H1 (cell line): Measurements from ENCODE around the gene ARID4A. TPM values are rescaled to one million over a fixed set of nuclear protein-coding genes. Genes with fewer than 3 reads are reported as not detected.

Source experiments
- CTCF ChIA-PET: fragments of 300-600 bp; sonication (Branson Sonifier 250); formaldehyde crosslinking; loops from one replicate; lab custom pipeline; 2021; ENCODE audit not compliant: partially characterized antibody; lab: Charles Lee
- POLR2A ChIA-PET: fragments of 300-600 bp; sonication (Branson Sonifier 250); formaldehyde crosslinking; loops from one replicate; lab custom pipeline; 2021; ENCODE audit warnings: inconsistent platforms; ENCODE audit not compliant: partially characterized antibody; lab: Charles Lee
- DNase-seq, 2 experiments: peaks; one replicate each; pipeline versions ENCODE4 v3.0.0 to v3.0.0-alpha.2; 2010 to 2022; ENCODE audit warnings: low spot score in 2 of 2, low read depth in 1 of 2, mixed read lengths in 1 of 2
- FAIRE-seq: peaks from 2 replicates; lab custom pipeline; 2011; peaks lifted over from hg19 to GRCh38; lab: Jason Lieb, UNC
- H2AFZ ChIP-seq: 2 replicates; pipeline ENCODE4 v1.8.1; 2012; ENCODE audit warnings: low read length, inconsistent platforms
- H2AK5ac ChIP-seq: 2 replicates; pipeline ENCODE4 v1.6.1; 2013; ENCODE audit warnings: low read depth, low read length
- H2BK120ac ChIP-seq: replicated peaks from 2 replicates; pipeline ENCODE3; 2013; ENCODE audit warnings: low read depth, low read length, inconsistent platforms
- H2BK12ac ChIP-seq: 2 replicates; pipeline ENCODE4 v1.6.1; 2013; ENCODE audit warnings: low read depth, low read length
- H2BK15ac ChIP-seq: 2 replicates; pipeline ENCODE4 v1.6.1; 2013; ENCODE audit warnings: low read length
- H2BK20ac ChIP-seq: 2 replicates; pipeline ENCODE4 v1.6.1; 2013; ENCODE audit warnings: low read length
- H2BK5ac ChIP-seq: 2 replicates; pipeline ENCODE4 v1.6.1; 2013; ENCODE audit warnings: low read depth, low read length
- H3K14ac ChIP-seq: 2 replicates; pipeline ENCODE4 v1.6.1; 2013; ENCODE audit warnings: inconsistent platforms; ENCODE audit not compliant: insufficient read length
- H3K18ac ChIP-seq: 2 replicates; pipeline ENCODE4 v1.6.1; 2013; ENCODE audit warnings: low read length; ENCODE audit errors: extremely low read depth
- H3K23ac ChIP-seq: 2 replicates; pipeline ENCODE4 v1.6.1; 2013; ENCODE audit warnings: inconsistent platforms; ENCODE audit not compliant: insufficient read length
- H3K23me2 ChIP-seq: 2 replicates; pipeline ENCODE4 v1.6.1; 2013; ENCODE audit warnings: low read depth, low read length
- H3K27ac ChIP-seq: 2 replicates; pipeline ENCODE4 v1.6.1; 2011; ENCODE audit warnings: low read depth, low read length, inconsistent platforms
- H3K27me3 ChIP-seq, 4 experiments: replicated peaks in 1 of 4; 1 replicate in 1 of 4; 2 replicates in 3 of 4; pipeline versions ENCODE4 v1.6.1 to v1.8.1; 2011 to 2013; ENCODE audit warnings: low read length in 3 of 4, mild to moderate bottlenecking in 3 of 4, inconsistent platforms in 2 of 4, mixed read lengths in 2 of 4, moderate library complexity in 1 of 4; ENCODE audit not compliant: control insufficient read depth in 3 of 4, insufficient read depth in 3 of 4; ENCODE audit errors: extremely low read depth in 1 of 4
- H3K36me3 ChIP-seq, 4 experiments: 2 replicates each; pipeline versions ENCODE4 v1.6.1 to v1.8.1; 2011 to 2013; ENCODE audit warnings: mild to moderate bottlenecking in 4 of 4, low read length in 3 of 4, moderate library complexity in 2 of 4, control low read depth in 1 of 4, inconsistent platforms in 1 of 4; ENCODE audit not compliant: insufficient read depth in 4 of 4, control insufficient read depth in 2 of 4
- H3K4ac ChIP-seq: replicated peaks from 2 replicates; pipeline ENCODE3; 2013; ENCODE audit warnings: low read length, low read depth, mixed read lengths, inconsistent platforms; ENCODE audit not compliant: insufficient read length
- H3K4me1 ChIP-seq, 4 experiments: replicated peaks in 1 of 4; 1 replicate in 1 of 4; 2 replicates in 3 of 4; pipeline versions ENCODE4 v1.6.1 to v1.8.1; 2011 to 2013; ENCODE audit warnings: low read length in 3 of 4, inconsistent platforms in 2 of 4, mixed read lengths in 1 of 4; ENCODE audit not compliant: insufficient read depth in 4 of 4, control insufficient read depth in 3 of 4
- H3K4me2 ChIP-seq, 2 experiments: 2 replicates each; pipeline versions ENCODE4 v1.6.1 to v1.8.1; 2011 to 2013; ENCODE audit warnings: low read depth in 2 of 2, low read length in 2 of 2, control low read depth in 1 of 2, inconsistent platforms in 1 of 2, mild to moderate bottlenecking in 1 of 2; ENCODE audit not compliant: insufficient read depth in 1 of 2
- H3K4me3 ChIP-seq, 4 experiments: fragments of 200-600, 300-600 bp in 1 of 4; sonication (generic), shearing (Covaris generic), sonication (Bioruptor Twin) in 1 of 4; 2 replicates each; pipeline versions ENCODE4 v1.5.1 to v1.8.1; 2011 to 2016; ENCODE audit warnings: low read length in 4 of 4, low read depth in 3 of 4, control low read depth in 2 of 4, inconsistent platforms in 2 of 4, mild to moderate bottlenecking in 2 of 4, mixed read lengths in 1 of 4, moderate library complexity in 1 of 4; ENCODE audit not compliant: insufficient read depth in 2 of 4; ENCODE audit errors: extremely low read depth in 1 of 4
- H3K56ac ChIP-seq: replicated peaks from 2 replicates; pipeline ENCODE3; 2013; ENCODE audit warnings: low read depth, mild to moderate bottlenecking, mixed read lengths, low read length, inconsistent platforms; ENCODE audit not compliant: insufficient read length
- H3K79me1 ChIP-seq: 2 replicates; pipeline ENCODE4 v1.6.1; 2013; ENCODE audit warnings: low read depth, low read length, control low read depth
- H3K79me2 ChIP-seq, 2 experiments: 2 replicates each; pipeline versions ENCODE4 v1.6.1 to v1.8.1; 2012 to 2013; ENCODE audit warnings: low read length in 2 of 2, mild to moderate bottlenecking in 2 of 2, inconsistent platforms in 1 of 2; ENCODE audit not compliant: insufficient read depth in 2 of 2, control insufficient read depth in 1 of 2
- H3K9ac ChIP-seq, 4 experiments: replicated peaks in 1 of 4; 1 replicate in 1 of 4; 2 replicates in 3 of 4; pipeline versions ENCODE4 v1.6.1 to v1.8.1; 2011 to 2013; ENCODE audit warnings: low read depth in 3 of 4, low read length in 3 of 4, control low read depth in 2 of 4, mild to moderate bottlenecking in 2 of 4, moderate library complexity in 2 of 4, inconsistent platforms in 1 of 4; ENCODE audit errors: extremely low read depth in 1 of 4
- H3K9me3 ChIP-seq, 2 experiments: 2 replicates each; pipeline versions ENCODE4 v1.6.1 to v1.8.1; 2012 to 2013; ENCODE audit warnings: mild to moderate bottlenecking in 2 of 2, moderate library complexity in 2 of 2, control low read depth in 1 of 2, inconsistent platforms in 1 of 2, low read depth in 1 of 2, low read length in 1 of 2, mixed read lengths in 1 of 2; ENCODE audit not compliant: insufficient read depth in 2 of 2
- H4K20me1 ChIP-seq, 2 experiments: replicated peaks in 1 of 2; 2 replicates each; pipeline versions ENCODE3 to v1.8.1; 2011 to 2013; ENCODE audit warnings: inconsistent platforms in 2 of 2, low read length in 2 of 2, mild to moderate bottlenecking in 1 of 2; ENCODE audit not compliant: insufficient read depth in 2 of 2, control insufficient read depth in 1 of 2
- H4K5ac ChIP-seq: 2 replicates; pipeline ENCODE4 v1.6.1; 2013; ENCODE audit warnings: low read length, low read depth, mixed read lengths, inconsistent platforms; ENCODE audit not compliant: insufficient read length
- H4K8ac ChIP-seq: 2 replicates; pipeline ENCODE4 v1.8.0; 2013; ENCODE audit warnings: mild to moderate bottlenecking, moderate library complexity, low read length, inconsistent platforms; ENCODE audit not compliant: insufficient read depth; ENCODE audit errors: extremely low read depth
- H4K91ac ChIP-seq: replicated peaks from 2 replicates; pipeline ENCODE3; 2013; ENCODE audit warnings: low read length, mixed read lengths, inconsistent platforms; ENCODE audit not compliant: insufficient read length
- ATF3 ChIP-seq: IDR thresholded peaks from 2 replicates; pipeline ENCODE4 v1.6.1; 2011; ENCODE audit warnings: low read depth, mild to moderate bottlenecking, low read length; ENCODE audit not compliant: insufficient read depth
- CBX5 ChIP-seq: fragments of 300-800, 300-1000 bp; sonication (generic); IDR thresholded peaks from 2 replicates; pipeline ENCODE4 v1.7.1; 2016; ENCODE audit warnings: antibody characterized with exemption, low read length, low read depth
- CHD2 ChIP-seq: IDR thresholded peaks from 2 replicates; pipeline ENCODE4 v1.6.1; 2012; ENCODE audit warnings: low read length, improper control_type of control experiment
- EP300 ChIP-seq, 2 experiments: IDR thresholded peaks; 1 replicate in 1 of 2; 2 replicates in 1 of 2; pipeline ENCODE4 v1.6.1; 2011 to 2012; ENCODE audit warnings: low read depth in 2 of 2, low read length in 2 of 2, mild to moderate bottlenecking in 2 of 2, borderline replicate concordance in 1 of 2, inconsistent platforms in 1 of 2, moderate library complexity in 1 of 2
- EZH2 ChIP-seq: fragments of 200-600 bp; sonication (generic); IDR thresholded peaks from 2 replicates; pipeline ENCODE4 v1.7.1; 2012; ENCODE audit warnings: low read depth, mild to moderate bottlenecking, moderate library complexity, low read length, inconsistent platforms; ENCODE audit not compliant: severe bottlenecking
- FOSL1 ChIP-seq: IDR thresholded peaks from 2 replicates; pipeline ENCODE4 v1.6.1; 2011; ENCODE audit warnings: mild to moderate bottlenecking, low read depth, low read length, moderate library complexity; ENCODE audit not compliant: insufficient read depth
- JUN ChIP-seq: IDR thresholded peaks from 2 replicates; pipeline ENCODE4 v1.6.1; 2011; ENCODE audit warnings: low read depth, mild to moderate bottlenecking, improper control_type of control experiment, low read length
- KDM1A ChIP-seq: fragments of 200-600, 300-600 bp; sonication (generic); IDR thresholded peaks from 2 replicates; pipeline ENCODE4 v1.7.1; 2016; ENCODE audit warnings: mild to moderate bottlenecking, low read length, borderline replicate concordance
- NANOG ChIP-seq: IDR thresholded peaks from 2 replicates; pipeline ENCODE4 v1.6.1; 2011; ENCODE audit warnings: low read length, low read depth, mild to moderate bottlenecking, inconsistent platforms; ENCODE audit not compliant: insufficient read depth, poor library complexity, severe bottlenecking
- POLR2AphosphoS5 ChIP-seq: IDR thresholded peaks from 2 replicates; pipeline ENCODE4 v1.6.1; 2011; ENCODE audit warnings: low read depth, low read length
- RFX5 ChIP-seq: IDR thresholded peaks from 2 replicates; pipeline ENCODE4 v1.6.1; 2011; ENCODE audit warnings: low read depth, low read length, improper control_type of control experiment, borderline replicate concordance
- TAF1 ChIP-seq: IDR thresholded peaks from 2 replicates; pipeline ENCODE4 v1.6.1; 2011; ENCODE audit warnings: mild to moderate bottlenecking, low read depth, low read length
- TCF12 ChIP-seq: IDR thresholded peaks from 2 replicates; pipeline ENCODE4 v1.6.1; 2011; ENCODE audit warnings: low read depth, mild to moderate bottlenecking, low read length
- TEAD4 ChIP-seq: IDR thresholded peaks from 2 replicates; pipeline ENCODE4 v1.6.1; 2012; ENCODE audit warnings: low read depth, low read length, inconsistent platforms, mixed read lengths
- WGBS, 2 experiments: shearing (Covaris generic) in 1 of 2; methylation state at CpG; one replicate each; pipeline versions ENCODE4 v1.1.6 to v1.1.7; 2013 to 2015; ENCODE audit warnings: low lambda C conversion rate in 2 of 2, mixed read lengths in 2 of 2, inconsistent platforms in 1 of 2, low coverage in 1 of 2, missing lambda C conversion rate in 1 of 2; ENCODE audit not compliant: insufficient replicate concordance in 2 of 2, insufficient coverage in 1 of 2, insufficient read length in 1 of 2; ENCODE audit errors: extremely low coverage in 1 of 2, missing lambda C conversion rate in 1 of 2; 5-methylcytosine and 5-hydroxymethylcytosine counted together
- polyA plus RNA-seq, 7 experiments: library from polyadenylated mRNA; depleted of rRNA in 3 of 7; stranded (reverse) in 5 of 7; unstranded in 2 of 7; fragments of >200 nt in 5 of 7; fragments of 200-250 nt in 2 of 7; gene quantifications; 1 replicate in 5 of 7; 2 replicates in 1 of 7; 4 replicates in 1 of 7; pipeline versions ENCODE4 v1.2.1 to v1.2.3, GENCODE V29; 2011 to 2013; ENCODE audit warnings: missing spikeins in 2 of 7, mixed read lengths in 2 of 7
- total RNA-seq: library from RNA; stranded (reverse); fragmentation: NEBNext Ultra II Directional; extraction: Animal tissue kit (Norgen Biotek cat#: 25700); gene quantifications from 2 replicates; pipeline ENCODE4 v1.2.1, GENCODE V29; 2021

The ARID4A gene
- total and polyA plus RNA-seq, 2 of the 8 experiments (the other 6 are each of a cell fraction or from before 2014, with no cell fraction given) = 2.1 to 14.6 TPM

DNA sequence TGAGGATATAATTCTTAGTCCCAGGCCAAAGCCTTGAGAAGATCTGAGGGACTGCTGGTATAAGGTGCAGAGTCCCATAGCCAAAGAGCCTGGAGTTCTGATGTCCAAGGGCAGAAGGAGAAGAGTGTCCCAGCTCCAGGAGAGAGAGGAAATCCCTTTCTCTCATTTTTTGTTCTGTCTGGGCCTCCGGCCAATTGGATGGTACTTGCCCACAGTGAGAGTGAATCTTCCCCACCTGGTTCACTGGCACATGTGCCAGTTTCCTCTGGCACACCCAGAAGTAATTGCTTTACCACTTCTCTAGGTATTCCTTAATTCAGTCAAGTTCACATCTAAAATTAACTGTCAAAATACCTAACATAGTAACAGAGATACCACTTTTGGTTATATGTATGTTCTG lies 15.3 kb downstream of the ARID4A start:
- no peak for FAIRE-seq
- POLR2A ChIA-PET = interaction anchor here (1.2 kb wide), 2 partner anchors 15 to 27 kb away, joined by 3 to 4 read pairs; partner anchors contain the start of gene ARID4A
- no peak overlapping the region for H3K4me2 ChIP-seq
- no peak for TF ChIP-seq EP300 (IDR thresholded peaks at IDR 0.05; ENCODE audit: borderline replicate concordance in 1 of 2, low read depth in 2 of 2, low read length in 2 of 2)
- TF ChIP-seq CBX5 = no peak
- no peak for TF ChIP-seq JUN
- no peak for TF ChIP-seq EZH2
- no peak for TF ChIP-seq ATF3
- no peak for TF ChIP-seq CHD2
- no peak for TF ChIP-seq TCF12
- TF ChIP-seq FOSL1 = no peak
- no peak for TF ChIP-seq POLR2AphosphoS5
- no peak for TF ChIP-seq NANOG
- TF ChIP-seq TEAD4 = no peak
- TF ChIP-seq TAF1 = no peak
- TF ChIP-seq RFX5 = no peak
- no peak for TF ChIP-seq KDM1A

More for the DNA sequence above, 15.3 kb downstream of the ARID4A start:
- 92% methylated on average over 1 of the region's 1 CpG; no CpG with 5 or more reads in 1 of the 2 experiments for WGBS, 2 experiments
- CTCF ChIA-PET = interaction anchor here (0.6 kb wide), 1 partner anchor 45 kb away, joined by 3 read pairs; no protein-coding TSS in a partner anchor
- Histone ChIP-seq H2BK120ac (no peak overlapping the region), H3K27ac (no peak overlapping the region), H3K36me3 (peaks cover 0 to 21% (median 7%) of the 10 kb centered on the region in 4 experiments; a peak in 5 of 8 replicates), H3K79me2 (no peaks in the 10 kb centered on the region), H3K23ac (no peak overlapping the region), H3K14ac (no peak overlapping the region), H3K23me2 (no peaks in the 10 kb centered on the region), H3K27me3 (no peaks in the 10 kb centered on the region), H3K79me1 (no peaks in the 10 kb centered on the region; the same call in 1 of the 2 replicates), H3K4me3 (no peak overlapping the region), H2BK20ac (no peak overlapping the region), H4K8ac (no peak overlapping the region), H4K5ac (no peak overlapping the region), H3K4ac (no peak overlapping the region), H4K20me1 (peaks cover 0 to 2% of the 10 kb centered on the region in 2 experiments), H3K56ac (no peak overlapping the region), H2BK5ac (no peak overlapping the region), H3K18ac (no peak overlapping the region), H2BK12ac (no peak overlapping the region), H4K91ac (no peak overlapping the region), H2AK5ac (no peak overlapping the region), H3K9me3 (no peaks in the 10 kb centered on the region), H2AFZ (no peak overlapping the region), H3K4me1 (no peaks in the 10 kb centered on the region), H3K9ac (no peak overlapping the region), H2BK15ac (no peak overlapping the region)
- DNase-seq = no peak
